Panc1 (cell line): ENCODE measurements around the gene SPINDOC. TPM values are rescaled to one million over a fixed set of nuclear protein-coding genes. Genes with fewer than 3 reads are reported as not detected.
A peak's percentile ranks its signal among the peaks of the same experiment; 100 is the strongest.

Experiments
- ATAC-seq: fragments of 200-7000 bp; cut with Tn5 transposase; 2 replicates; pipeline ENCODE4 v1.9.1; 2020; ENCODE audit warnings: mild to moderate bottlenecking, moderate library complexity
- BruUV-seq: library from RNA; stranded (reverse); fragments of 400-500 nt; replicated peaks from 2 replicates; lab custom pipeline; 2021; lab: Mats Ljungman, UMichigan
- CTCF ChIA-PET: fragments of 300-600 bp; sonication (Branson Sonifier 250); formaldehyde crosslinking; loops from one replicate; lab custom pipeline; 2022; ENCODE audit warnings: antibody characterized with exemption; lab: Charles Lee
- POLR2A ChIA-PET: fragments of 300-600 bp; sonication (Branson Sonifier 250); formaldehyde crosslinking; loops from one replicate; lab custom pipeline; 2022; ENCODE audit warnings: antibody characterized with exemption; lab: Charles Lee
- DNase-seq: peaks from one replicate; pipeline ENCODE4 v3.0.0-alpha.2; 2010; ENCODE audit warnings: low read depth, low spot score
- H3K27ac ChIP-seq: 2 replicates; pipeline ENCODE4 v1.5.1; 2011; ENCODE audit warnings: mild to moderate bottlenecking, low read length, inconsistent platforms
- H3K27me3 ChIP-seq: fragments of 200-500 bp; sonication (Bioruptor generic); 2 replicates; pipeline ENCODE4 v1.6.0; 2014; ENCODE audit warnings: low read length, inconsistent platforms; ENCODE audit not compliant: control insufficient read depth, insufficient read depth
- H3K36me3 ChIP-seq: fragments of 200-500 bp; sonication (Bioruptor generic); 2 replicates; pipeline ENCODE4 v1.5.1; 2014; ENCODE audit warnings: inconsistent platforms, mild to moderate bottlenecking, low read length, moderate library complexity; ENCODE audit not compliant: control insufficient read depth, insufficient read depth
- H3K4me1 ChIP-seq: 2 replicates; pipeline ENCODE4 v1.5.1; 2011; ENCODE audit warnings: inconsistent platforms, mild to moderate bottlenecking, low read length, moderate library complexity; ENCODE audit not compliant: control insufficient read depth, insufficient read depth
- H3K4me3 ChIP-seq, 2 experiments: 2 replicates each; pipeline ENCODE4 v1.5.1; 2011 to 2012; ENCODE audit warnings: low read depth in 2 of 2, low read length in 2 of 2, mild to moderate bottlenecking in 2 of 2, inconsistent platforms in 1 of 2, moderate library complexity in 1 of 2
- H3K9me3 ChIP-seq: fragments of 200-500 bp; sonication (Bioruptor generic); 2 replicates; pipeline ENCODE4 v1.5.1; 2014; ENCODE audit warnings: low read depth, mild to moderate bottlenecking, inconsistent platforms, low read length, moderate library complexity; ENCODE audit not compliant: control insufficient read depth, insufficient read depth
- POLR2AphosphoS5 ChIP-seq: IDR thresholded peaks from 2 replicates; pipeline ENCODE4 v1.6.1; 2012; ENCODE audit warnings: mild to moderate bottlenecking, low read depth, low read length, moderate library complexity
- SIN3A ChIP-seq: IDR thresholded peaks from 2 replicates; pipeline ENCODE4 v1.6.1; 2012; ENCODE audit warnings: low read depth, mild to moderate bottlenecking, low read length, moderate library complexity, borderline replicate concordance; ENCODE audit not compliant: insufficient read depth
- TCF7L2 ChIP-seq: IDR thresholded peaks from 2 replicates; pipeline ENCODE4 v1.6.1; 2011; ENCODE audit warnings: mild to moderate bottlenecking, low read depth, low read length, inconsistent platforms
- in situ Hi-C: cut with HindIII; loops from 2 replicates; pipeline ENCODE4 v1.10.0; 2016; ENCODE audit warnings: low sequenced_read_pairs, low pct_unique_long_range_greater_than_20kb
- intact Hi-C: fragments of 100-400 bp; cut with micrococcal nuclease; formaldehyde crosslinking; loops from one replicate; pipeline ENCODE4 v1.10.0; 2022; ENCODE audit not compliant: unreplicated experiment
- total RNA-seq: library from RNA; stranded (reverse); gene quantifications from one replicate; pipeline ENCODE4 v1.2.1, GENCODE V29; 2021; ENCODE audit not compliant: unreplicated experiment
- TF ChIP-seq, protein P1 (sequence below), 2 experiments: IDR thresholded peaks; 2 replicates each; pipeline ENCODE4 v1.6.1; 2011 to 2012; ENCODE audit warnings: low read depth in 2 of 2, control low read depth in 1 of 2, low read length in 1 of 2, mild to moderate bottlenecking in 1 of 2, moderate library complexity in 1 of 2; ENCODE audit not compliant: insufficient read depth in 1 of 2
- TF ChIP-seq, protein P2 (sequence below): fragments of 450-650 bp; IDR thresholded peaks from 2 replicates; pipeline ENCODE4 v1.5.1; 2017; ENCODE audit warnings: mild to moderate bottlenecking

Gene SPINDOC
- total RNA-seq, 1 experiment from 2014 or later, result 59.1 TPM

DNA sequence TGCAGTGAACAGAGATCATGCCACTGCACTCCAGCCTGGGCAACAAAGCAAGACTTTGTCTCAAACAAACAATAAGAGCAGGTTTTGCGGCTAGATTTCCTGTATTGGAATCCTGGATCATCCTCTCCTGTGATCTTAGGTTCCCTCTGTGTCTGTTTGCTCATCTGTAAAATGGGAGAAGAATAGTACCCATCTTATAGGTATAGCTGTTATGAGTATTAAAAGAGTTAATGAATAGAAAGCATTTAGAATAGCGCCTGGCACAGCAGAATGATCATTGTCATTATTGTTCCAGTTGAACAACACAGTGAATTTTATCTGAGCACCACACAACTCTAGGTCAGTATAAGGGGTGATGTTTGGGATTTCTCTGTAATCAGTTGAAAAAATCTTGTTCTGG, 36.4 kb downstream of the SPINDOC start:
- H3K4me3 ChIP-seq, result no peak overlapping the region
- no peaks in the 10 kb centered on the region for H3K27me3 ChIP-seq
- no TSS peak for BruUV-seq
- TF ChIP-seq, protein P1, sequence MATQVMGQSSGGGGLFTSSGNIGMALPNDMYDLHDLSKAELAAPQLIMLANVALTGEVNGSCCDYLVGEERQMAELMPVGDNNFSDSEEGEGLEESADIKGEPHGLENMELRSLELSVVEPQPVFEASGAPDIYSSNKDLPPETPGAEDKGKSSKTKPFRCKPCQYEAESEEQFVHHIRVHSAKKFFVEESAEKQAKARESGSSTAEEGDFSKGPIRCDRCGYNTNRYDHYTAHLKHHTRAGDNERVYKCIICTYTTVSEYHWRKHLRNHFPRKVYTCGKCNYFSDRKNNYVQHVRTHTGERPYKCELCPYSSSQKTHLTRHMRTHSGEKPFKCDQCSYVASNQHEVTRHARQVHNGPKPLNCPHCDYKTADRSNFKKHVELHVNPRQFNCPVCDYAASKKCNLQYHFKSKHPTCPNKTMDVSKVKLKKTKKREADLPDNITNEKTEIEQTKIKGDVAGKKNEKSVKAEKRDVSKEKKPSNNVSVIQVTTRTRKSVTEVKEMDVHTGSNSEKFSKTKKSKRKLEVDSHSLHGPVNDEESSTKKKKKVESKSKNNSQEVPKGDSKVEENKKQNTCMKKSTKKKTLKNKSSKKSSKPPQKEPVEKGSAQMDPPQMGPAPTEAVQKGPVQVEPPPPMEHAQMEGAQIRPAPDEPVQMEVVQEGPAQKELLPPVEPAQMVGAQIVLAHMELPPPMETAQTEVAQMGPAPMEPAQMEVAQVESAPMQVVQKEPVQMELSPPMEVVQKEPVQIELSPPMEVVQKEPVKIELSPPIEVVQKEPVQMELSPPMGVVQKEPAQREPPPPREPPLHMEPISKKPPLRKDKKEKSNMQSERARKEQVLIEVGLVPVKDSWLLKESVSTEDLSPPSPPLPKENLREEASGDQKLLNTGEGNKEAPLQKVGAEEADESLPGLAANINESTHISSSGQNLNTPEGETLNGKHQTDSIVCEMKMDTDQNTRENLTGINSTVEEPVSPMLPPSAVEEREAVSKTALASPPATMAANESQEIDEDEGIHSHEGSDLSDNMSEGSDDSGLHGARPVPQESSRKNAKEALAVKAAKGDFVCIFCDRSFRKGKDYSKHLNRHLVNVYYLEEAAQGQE (IDR thresholded peaks at IDR 0.05; ENCODE audit: insufficient read depth in 1 of 2, low read depth in 2 of 2, low read length in 1 of 2), result no peak
- ChIA-PET CTCF (interaction anchor here (0.5 kb wide), 1 partner anchor 119 kb away, joined by 3 read pairs; no protein-coding TSS in a partner anchor), POLR2A (interaction anchor here (0.5 kb wide), 1 partner anchor 22 kb away, joined by 3 read pairs; no protein-coding TSS in a partner anchor)
- no peak overlapping the region for H3K27ac ChIP-seq
- intact Hi-C loops, result no loop called here
- H3K36me3 ChIP-seq, result no peaks in the 10 kb centered on the region; the same call in 1 of the 2 replicates
- no peak for DNase-seq
- no peaks in the 10 kb centered on the region for H3K9me3 ChIP-seq
- in situ Hi-C loops, result no loop called here
- H3K4me1 ChIP-seq, result no peaks in the 10 kb centered on the region
- ATAC-seq, result no peak

DNA sequence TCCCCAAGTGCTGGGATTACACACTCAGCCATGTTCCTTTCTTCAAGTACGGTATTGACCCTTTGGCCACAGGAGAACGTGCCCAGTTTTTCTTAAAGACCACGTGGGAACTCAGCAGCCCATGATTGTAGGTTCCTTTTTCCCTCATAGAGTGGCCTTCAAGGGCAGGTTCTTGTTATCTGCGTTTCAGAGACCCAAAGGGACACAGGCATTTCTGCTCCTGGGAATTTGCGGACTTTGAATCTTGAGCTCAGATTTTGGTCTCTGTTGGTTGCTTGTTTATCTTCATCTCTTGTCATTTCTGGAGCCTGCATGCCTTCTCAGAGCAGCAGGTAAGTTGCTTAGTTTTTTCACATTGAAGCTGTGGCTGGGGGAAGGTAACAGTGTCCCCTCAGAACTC, 37.7 kb downstream of the SPINDOC start:
- Histone ChIP-seq H3K9me3 (no peaks in the 10 kb centered on the region), H3K27me3 (no peaks in the 10 kb centered on the region), H3K27ac (0 out of 2 replicates have a peak overlapping the region, but pooled peaks have one; percentile 2), H3K36me3 (no peaks in the 10 kb centered on the region; the same call in 1 of the 2 replicates), H3K4me1 (no peaks in the 10 kb centered on the region), H3K4me3 (no peak overlapping the region)
- no peak for TF ChIP-seq POLR2AphosphoS5
- TF ChIP-seq SIN3A, result no peak
- no peak for TF ChIP-seq TCF7L2
- TF ChIP-seq, protein P1 (IDR thresholded peaks at IDR 0.05; ENCODE audit: insufficient read depth in 1 of 2, low read depth in 2 of 2, low read length in 1 of 2), result no peak
- TF ChIP-seq, protein P2, sequence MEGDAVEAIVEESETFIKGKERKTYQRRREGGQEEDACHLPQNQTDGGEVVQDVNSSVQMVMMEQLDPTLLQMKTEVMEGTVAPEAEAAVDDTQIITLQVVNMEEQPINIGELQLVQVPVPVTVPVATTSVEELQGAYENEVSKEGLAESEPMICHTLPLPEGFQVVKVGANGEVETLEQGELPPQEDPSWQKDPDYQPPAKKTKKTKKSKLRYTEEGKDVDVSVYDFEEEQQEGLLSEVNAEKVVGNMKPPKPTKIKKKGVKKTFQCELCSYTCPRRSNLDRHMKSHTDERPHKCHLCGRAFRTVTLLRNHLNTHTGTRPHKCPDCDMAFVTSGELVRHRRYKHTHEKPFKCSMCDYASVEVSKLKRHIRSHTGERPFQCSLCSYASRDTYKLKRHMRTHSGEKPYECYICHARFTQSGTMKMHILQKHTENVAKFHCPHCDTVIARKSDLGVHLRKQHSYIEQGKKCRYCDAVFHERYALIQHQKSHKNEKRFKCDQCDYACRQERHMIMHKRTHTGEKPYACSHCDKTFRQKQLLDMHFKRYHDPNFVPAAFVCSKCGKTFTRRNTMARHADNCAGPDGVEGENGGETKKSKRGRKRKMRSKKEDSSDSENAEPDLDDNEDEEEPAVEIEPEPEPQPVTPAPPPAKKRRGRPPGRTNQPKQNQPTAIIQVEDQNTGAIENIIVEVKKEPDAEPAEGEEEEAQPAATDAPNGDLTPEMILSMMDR, result no peak
- intact Hi-C loops, result no loop called here
- CTCF ChIA-PET, result no interaction called here
- ATAC-seq (no peak), DNase-seq (no peak)
- POLR2A ChIA-PET, result no interaction called here
- in situ Hi-C loops, result no loop called here
- no TSS peak for BruUV-seq
